Measurements from ENCODE around the gene LY86. TPM values are rescaled to one million over a fixed set of nuclear protein-coding genes. Genes with fewer than 3 reads are reported as not detected.

Gene LY86
- total and polyA plus RNA-seq, 2 of the 13 experiments (the other 11 are each of a cell fraction or from before 2014, with no cell fraction given): not detected

DNA sequence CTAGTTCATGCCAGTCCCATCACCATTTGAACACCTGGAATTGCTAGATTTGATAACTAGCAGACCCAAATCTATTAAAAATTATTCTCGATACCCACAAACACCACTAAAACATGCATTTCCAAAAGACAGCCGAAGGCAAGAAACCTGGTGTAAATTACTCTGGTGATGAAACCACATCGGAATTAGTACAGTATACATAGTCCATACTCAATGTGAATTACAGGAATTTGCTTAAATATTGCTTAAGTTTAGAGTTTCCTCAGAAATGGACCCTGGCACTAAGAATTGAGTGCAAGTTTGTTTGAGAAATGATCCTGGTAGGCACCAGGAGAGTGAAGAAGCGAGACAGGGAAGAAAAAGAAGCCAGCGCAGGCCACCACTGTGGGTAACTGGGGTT lies 13.7 kb downstream of the LY86 start:
- Histone ChIP-seq H4K20me1 (ENCODE audit: insufficient read depth, low read length) (no peaks in the 10 kb centered on the region), H3K4me1 (ENCODE audit: insufficient read depth, low read length) (peaks cover 6% of the 10 kb centered on the region), H3K4me3 (replicated peaks in 1 of 3; ENCODE audit: insufficient read depth in 1 of 3, low read depth in 2 of 3, low read length in 3 of 3) (no peak overlapping the region), H3K4me2 (ENCODE audit: low read depth, low read length) (no peak overlapping the region), H3K79me2 (ENCODE audit: insufficient read depth, low read length) (no peaks in the 10 kb centered on the region), H3K27me3 (ENCODE audit: control insufficient read depth in 1 of 2, insufficient read depth in 2 of 2, low read length in 2 of 2) (no peaks in the 10 kb centered on the region), H2AFZ (ENCODE audit: low read length) (no peak overlapping the region), H3K27ac (ENCODE audit: extremely low read length, insufficient read depth, low read length) (no peak overlapping the region), H3K36me3 (replicated peaks in 1 of 2; ENCODE audit: control insufficient read depth in 1 of 2, insufficient read depth in 2 of 2, low read length in 2 of 2) (no peaks in the 10 kb centered on the region), H3K9ac (ENCODE audit: insufficient read depth, low read depth, low read length) (no peak overlapping the region), H3K9me3 (ENCODE audit: low read length) (no peaks in the 10 kb centered on the region)
- ATAC-seq: no peak
- no TSS peak for BruUV-seq (replicated peaks)
- in situ Hi-C loops (cut with HindIII; ENCODE audit: extremely low pct_ligation_motif_present, low pct_unique_long_range_greater_than_20kb): no loop called here
- ChIA-PET CTCF (ENCODE audit: low intra/inter-chr PET ratio, low total read pairs) (no interaction called here), POLR2A (no interaction called here)
- 41% methylated on average over 5 of the region's 5 CpGs for WGBS (ENCODE audit: low lambda C conversion rate)
- TF ChIP-seq, protein P1, sequence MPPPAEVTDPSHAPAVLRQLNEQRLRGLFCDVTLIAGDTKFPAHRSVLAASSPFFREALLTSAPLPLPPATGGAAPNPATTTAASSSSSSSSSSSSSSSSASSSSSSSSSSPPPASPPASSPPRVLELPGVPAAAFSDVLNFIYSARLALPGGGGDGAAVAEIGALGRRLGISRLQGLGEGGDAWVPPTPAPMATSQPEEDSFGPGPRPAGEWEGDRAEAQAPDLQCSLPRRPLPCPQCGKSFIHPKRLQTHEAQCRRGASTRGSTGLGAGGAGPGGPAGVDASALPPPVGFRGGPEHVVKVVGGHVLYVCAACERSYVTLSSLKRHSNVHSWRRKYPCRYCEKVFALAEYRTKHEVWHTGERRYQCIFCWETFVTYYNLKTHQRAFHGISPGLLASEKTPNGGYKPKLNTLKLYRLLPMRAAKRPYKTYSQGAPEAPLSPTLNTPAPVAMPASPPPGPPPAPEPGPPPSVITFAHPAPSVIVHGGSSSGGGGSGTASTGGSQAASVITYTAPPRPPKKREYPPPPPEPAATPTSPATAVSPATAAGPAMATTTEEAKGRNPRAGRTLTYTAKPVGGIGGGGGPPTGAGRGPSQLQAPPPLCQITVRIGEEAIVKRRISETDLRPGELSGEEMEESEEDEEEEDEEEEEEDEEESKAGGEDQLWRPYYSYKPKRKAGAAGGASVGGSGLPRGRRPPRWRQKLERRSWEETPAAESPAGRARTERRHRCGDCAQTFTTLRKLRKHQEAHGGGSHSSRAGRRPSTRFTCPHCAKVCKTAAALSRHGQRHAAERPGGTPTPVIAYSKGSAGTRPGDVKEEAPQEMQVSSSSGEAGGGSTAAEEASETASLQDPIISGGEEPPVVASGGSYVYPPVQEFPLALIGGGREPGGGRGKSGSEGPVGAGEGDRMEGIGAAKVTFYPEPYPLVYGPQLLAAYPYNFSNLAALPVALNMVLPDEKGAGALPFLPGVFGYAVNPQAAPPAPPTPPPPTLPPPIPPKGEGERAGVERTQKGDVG (CRISPR knock-in tag; IDR thresholded peaks at IDR 0.05; ENCODE audit: borderline replicate concordance): no peak
- TF ChIP-seq ZNF501 (CRISPR knock-in tag; IDR thresholded peaks at IDR 0.05) (no peak), NFATC3 (CRISPR knock-in tag; IDR thresholded peaks at IDR 0.05) (no peak), REPIN1 (CRISPR knock-in tag; IDR thresholded peaks at IDR 0.05; ENCODE audit: borderline replicate concordance, low read depth) (no peak), SALL2 (CRISPR knock-in tag; IDR thresholded peaks at IDR 0.05) (no peak), HMGA1 (CRISPR knock-in tag; conservative IDR thresholded peaks at IDR 0.05) (no peak), TOPORS (CRISPR knock-in tag; IDR thresholded peaks at IDR 0.05) (no peak), SP4 (CRISPR knock-in tag; IDR thresholded peaks at IDR 0.05) (no peak)
- intact Hi-C loops (cut with micrococcal nuclease; ENCODE audit: unreplicated experiment): no loop called here
- no peak for DNase-seq (ENCODE audit: low spot score)
- no peak for FAIRE-seq
